HFFc6 (cell line): Measurements from ENCODE around the gene FRAS1. TPM values are rescaled to one million over a fixed set of nuclear protein-coding genes. Genes with fewer than 3 reads are reported as not detected.

Experiments
- DNase-seq: peaks from one replicate; pipeline ENCODE4 v3.0.0-alpha.2; 2018
- H3K27ac Mint-ChIP-seq: 2 replicates; pipeline ENCODE4 v1.8.0; 2020; ENCODE audit warnings: mild to moderate bottlenecking, mixed read lengths
- H3K27me3 Mint-ChIP-seq: 2 replicates; pipeline ENCODE4 v1.8.0; 2021; ENCODE audit warnings: mild to moderate bottlenecking, moderate library complexity, mixed read lengths; ENCODE audit not compliant: insufficient read depth
- H3K36me3 Mint-ChIP-seq: 2 replicates; pipeline ENCODE4 v1.8.0; 2021; ENCODE audit warnings: low read depth, mixed read lengths
- H3K4me1 Mint-ChIP-seq: 2 replicates; pipeline ENCODE4 v1.8.0; 2020; ENCODE audit warnings: low read depth, mixed read lengths
- H3K4me3 Mint-ChIP-seq: 2 replicates; pipeline ENCODE4 v1.8.0; 2020; ENCODE audit warnings: mild to moderate bottlenecking, moderate library complexity, mixed read lengths
- H3K9me3 Mint-ChIP-seq: 2 replicates; pipeline ENCODE4 v1.8.0; 2020; ENCODE audit warnings: mild to moderate bottlenecking, mixed read lengths
- CTCF ChIP-seq: fragments of 200-600 bp; sonication (generic); IDR thresholded peaks from 2 replicates; pipeline ENCODE4 v1.5.0; 2021; ENCODE audit warnings: antibody characterized with exemption, mild to moderate bottlenecking
- total RNA-seq, 6 experiments: library from RNA; stranded (reverse); fragmentation: NEBNext Ultra II Directional; extraction: Animal tissue kit (Norgen Biotek cat#: 25700); gene quantifications; 2 replicates in 1 of 6; 3 replicates in 5 of 6; pipeline ENCODE4 v1.2.3, GENCODE V29; 2021

FRAS1 gene
- total RNA-seq, 6 experiments from 2014 or later, result 1.7 to 11.0 (median 2.3) TPM

DNA sequence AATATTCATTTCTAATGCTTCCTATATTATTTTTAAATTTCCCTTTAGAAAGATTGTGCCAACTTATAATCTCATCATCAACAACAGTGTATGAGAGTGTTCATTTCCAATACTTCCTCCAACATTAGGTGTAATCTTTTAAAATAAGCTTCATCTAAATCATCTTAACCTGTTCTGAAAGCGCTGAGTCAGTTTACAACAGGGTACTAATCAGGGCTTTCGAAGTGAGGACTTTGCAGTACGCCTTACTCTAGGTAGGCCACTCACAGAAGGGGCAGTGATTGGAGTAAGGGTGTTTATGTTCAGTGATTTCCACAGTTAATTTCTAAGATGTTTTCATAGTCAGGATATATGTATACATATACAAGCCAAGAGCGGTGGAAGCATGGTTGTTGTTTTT lies 87.9 kb downstream of the FRAS1 start:
- no peaks in the 10 kb centered on the region; the same call in 1 of the 2 replicates for H3K27me3 Mint-ChIP-seq
- no peaks in the 10 kb centered on the region for H3K9me3 Mint-ChIP-seq
- no peak for DNase-seq
- no peak overlapping the region for H3K4me3 Mint-ChIP-seq
- TF ChIP-seq CTCF, result no peak
- no peaks in the 10 kb centered on the region for H3K36me3 Mint-ChIP-seq
- no peak overlapping the region for H3K27ac Mint-ChIP-seq
- no peaks in the 10 kb centered on the region; the same call in 1 of the 2 replicates for H3K4me1 Mint-ChIP-seq

DNA sequence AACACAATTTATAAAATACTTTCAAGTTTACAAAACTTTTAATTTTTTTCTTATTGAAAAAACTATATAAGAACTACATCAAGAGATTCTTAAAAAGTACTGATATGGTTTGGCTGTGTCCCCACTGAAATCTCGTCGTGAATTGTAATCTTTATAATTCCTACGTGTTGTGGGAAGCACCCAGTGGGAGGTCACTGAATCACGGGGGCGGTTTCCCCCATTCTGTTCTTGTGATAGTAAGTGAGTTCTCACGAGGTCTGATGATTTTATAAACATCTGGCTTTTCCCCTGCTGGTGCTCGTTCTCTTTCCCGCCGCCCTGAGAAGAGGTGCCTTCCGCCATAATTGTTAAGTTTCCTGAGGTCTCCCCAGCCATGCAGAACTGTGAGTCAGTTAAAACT lies 88.5 kb downstream of the FRAS1 start:
- H3K27me3 Mint-ChIP-seq, result no peaks in the 10 kb centered on the region; the same call in 1 of the 2 replicates
- H3K4me1 Mint-ChIP-seq, result no peaks in the 10 kb centered on the region; the same call in 1 of the 2 replicates
- H3K4me3 Mint-ChIP-seq, result no peak overlapping the region
- no peaks in the 10 kb centered on the region for H3K9me3 Mint-ChIP-seq
- TF ChIP-seq CTCF, result no peak
- no peak for DNase-seq
- no peaks in the 10 kb centered on the region for H3K36me3 Mint-ChIP-seq
- H3K27ac Mint-ChIP-seq, result no peak overlapping the region

- no peak for DNase-seq
- H3K4me3 Mint-ChIP-seq, result no peak overlapping the region
- TF ChIP-seq CTCF, result no peak
- H3K36me3 Mint-ChIP-seq, result no peaks in the 10 kb centered on the region
- no peak overlapping the region for H3K27ac Mint-ChIP-seq
- H3K9me3 Mint-ChIP-seq, result no peaks in the 10 kb centered on the region
- H3K27me3 Mint-ChIP-seq, result peaks cover 5% of the 10 kb centered on the region
- H3K4me1 Mint-ChIP-seq, result no peaks in the 10 kb centered on the region; the same call in 1 of the 2 replicates
Observed at GRCh38 chr4:78149751-78150542, 92.8 kb downstream of the FRAS1 start.

DNA sequence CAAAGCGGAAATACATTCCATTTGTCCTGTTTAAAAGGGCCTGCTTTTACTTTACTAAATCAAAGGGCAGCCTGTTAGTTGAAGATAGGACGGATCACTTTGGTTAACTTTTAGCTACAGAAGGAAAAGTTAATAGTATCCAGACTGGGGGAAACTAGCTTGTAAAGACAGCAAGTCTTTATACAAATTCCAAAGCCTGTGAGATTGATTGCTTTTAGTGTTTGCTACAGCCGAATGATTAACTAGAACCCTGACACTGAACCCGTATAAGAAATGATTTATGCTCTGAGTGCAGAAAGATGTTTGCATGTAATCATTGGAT lies 93.4 kb downstream of the FRAS1 start:
- DNase-seq, result no peak
- peaks cover 3% of the 10 kb centered on the region for H3K4me1 Mint-ChIP-seq
- peaks cover 6% of the 10 kb centered on the region for H3K27me3 Mint-ChIP-seq
- TF ChIP-seq CTCF, result no peak
- no peak overlapping the region for H3K4me3 Mint-ChIP-seq
- H3K9me3 Mint-ChIP-seq, result no peaks in the 10 kb centered on the region
- no peak overlapping the region for H3K27ac Mint-ChIP-seq
- no peaks in the 10 kb centered on the region for H3K36me3 Mint-ChIP-seq

- H3K4me3 Mint-ChIP-seq, result no peak overlapping the region
- no peak for TF ChIP-seq CTCF
- H3K27ac Mint-ChIP-seq, result no peak overlapping the region
- no peaks in the 10 kb centered on the region for H3K36me3 Mint-ChIP-seq
- H3K4me1 Mint-ChIP-seq, result peaks cover 14% of the 10 kb centered on the region
- no peak for DNase-seq
- peaks cover 6% of the 10 kb centered on the region for H3K27me3 Mint-ChIP-seq
- no peaks in the 10 kb centered on the region for H3K9me3 Mint-ChIP-seq
Observed at GRCh38 chr4:78152795-78153194, 95.7 kb downstream of the FRAS1 start.
